ENCODE data around the gene RAB22A. TPM values are rescaled to one million over a fixed set of nuclear protein-coding genes. Genes with fewer than 3 reads are reported as not detected.
A peak's percentile ranks its signal among the peaks of the same experiment; 100 is the strongest.

The RAB22A gene
- total RNA-seq, 4 donors from 2014 or later: 26.6 to 33.6 (median 29.2) TPM

DNA sequence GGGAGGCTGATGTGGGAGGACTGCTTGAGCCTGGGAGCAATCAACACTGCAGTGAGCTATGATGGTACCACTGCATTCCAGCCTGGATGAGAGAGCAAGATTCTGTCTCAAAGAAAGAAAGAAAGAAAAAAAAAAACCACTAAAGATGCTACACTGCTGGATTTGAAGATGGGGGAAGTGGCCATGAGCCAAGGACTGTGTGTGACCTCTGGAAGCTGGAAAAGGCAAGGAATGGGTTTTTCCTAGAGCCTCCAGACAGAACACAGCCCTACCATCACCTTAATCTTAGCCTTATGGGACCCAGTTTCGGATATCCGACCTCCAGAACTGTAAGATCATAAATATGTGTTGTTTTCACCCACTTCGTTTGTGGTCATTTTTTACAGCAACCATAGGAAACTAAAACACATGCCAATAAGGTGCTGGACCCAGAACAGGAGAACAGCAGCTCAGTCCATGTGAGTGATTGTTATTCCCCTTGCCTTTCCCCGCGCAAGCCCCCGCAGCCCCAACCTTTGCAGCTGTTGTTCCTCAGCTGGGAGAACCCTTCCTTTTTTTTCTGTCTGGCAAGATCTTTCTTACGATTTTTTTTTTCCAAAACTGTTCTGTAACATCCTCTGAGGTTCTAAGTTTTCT lies 68.4 kb downstream of the RAB22A start:
- TF ChIP-seq POLR2A (IDR thresholded peaks at IDR 0.05): no peak
- TF ChIP-seq, protein P1, sequence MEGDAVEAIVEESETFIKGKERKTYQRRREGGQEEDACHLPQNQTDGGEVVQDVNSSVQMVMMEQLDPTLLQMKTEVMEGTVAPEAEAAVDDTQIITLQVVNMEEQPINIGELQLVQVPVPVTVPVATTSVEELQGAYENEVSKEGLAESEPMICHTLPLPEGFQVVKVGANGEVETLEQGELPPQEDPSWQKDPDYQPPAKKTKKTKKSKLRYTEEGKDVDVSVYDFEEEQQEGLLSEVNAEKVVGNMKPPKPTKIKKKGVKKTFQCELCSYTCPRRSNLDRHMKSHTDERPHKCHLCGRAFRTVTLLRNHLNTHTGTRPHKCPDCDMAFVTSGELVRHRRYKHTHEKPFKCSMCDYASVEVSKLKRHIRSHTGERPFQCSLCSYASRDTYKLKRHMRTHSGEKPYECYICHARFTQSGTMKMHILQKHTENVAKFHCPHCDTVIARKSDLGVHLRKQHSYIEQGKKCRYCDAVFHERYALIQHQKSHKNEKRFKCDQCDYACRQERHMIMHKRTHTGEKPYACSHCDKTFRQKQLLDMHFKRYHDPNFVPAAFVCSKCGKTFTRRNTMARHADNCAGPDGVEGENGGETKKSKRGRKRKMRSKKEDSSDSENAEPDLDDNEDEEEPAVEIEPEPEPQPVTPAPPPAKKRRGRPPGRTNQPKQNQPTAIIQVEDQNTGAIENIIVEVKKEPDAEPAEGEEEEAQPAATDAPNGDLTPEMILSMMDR (IDR thresholded peaks at IDR 0.05): no peak
- H3K27ac ChIP-seq: no peak overlapping the region
- DNase-seq: no peak
- intact Hi-C loops (cut with DNase I): no loop called here
- no peak overlapping the region for H3K4me3 ChIP-seq (replicated peaks in 1 of 3)
- 77 to 88% methylated on average over 7 of the region's 7 CpGs for WGBS, 2 donors
- H3K9me3 ChIP-seq: no peaks in the 10 kb centered on the region
- no peaks in the 10 kb centered on the region for H3K27me3 ChIP-seq
- peaks cover 10% of the 10 kb centered on the region in 2 donors for H3K4me1 ChIP-seq
- no peaks in the 10 kb centered on the region for H3K36me3 ChIP-seq

DNA sequence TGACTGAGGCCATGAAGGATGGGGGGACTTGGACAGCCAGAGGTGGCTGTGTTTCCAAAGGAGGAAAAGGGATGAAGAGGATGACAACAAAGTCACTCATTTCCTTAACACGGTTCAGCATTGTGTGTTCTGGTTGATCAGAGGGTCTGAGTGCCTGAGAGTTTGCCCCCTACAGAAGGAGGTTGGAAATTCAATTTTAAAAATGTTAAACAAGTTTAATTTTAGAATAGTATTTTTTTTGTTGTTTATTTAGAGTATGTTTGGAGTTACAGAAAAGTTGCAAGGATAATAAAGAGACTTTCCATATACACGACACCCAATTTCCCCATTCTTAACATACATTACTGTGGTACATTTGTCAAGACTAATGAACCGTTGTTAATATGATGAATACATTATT lies 69.2 kb downstream of the RAB22A start:
- H3K27ac ChIP-seq: peak overlapping the region in 2 of 3 donors; percentile 29 to 59
- no peaks in the 10 kb centered on the region for H3K36me3 ChIP-seq
- 66 to 68% methylated on average over 3 of the region's 3 CpGs for WGBS, 2 donors
- no peak for DNase-seq
- H3K27me3 ChIP-seq: no peaks in the 10 kb centered on the region
- peaks cover 10% of the 10 kb centered on the region in 2 donors for H3K4me1 ChIP-seq
- intact Hi-C loops (cut with DNase I): no loop called here
- TF ChIP-seq, protein P1 (IDR thresholded peaks at IDR 0.05): no peak
- no peak for TF ChIP-seq POLR2A (IDR thresholded peaks at IDR 0.05)
- no peaks in the 10 kb centered on the region for H3K9me3 ChIP-seq
- H3K4me3 ChIP-seq (replicated peaks in 1 of 3): no peak overlapping the region

DNA sequence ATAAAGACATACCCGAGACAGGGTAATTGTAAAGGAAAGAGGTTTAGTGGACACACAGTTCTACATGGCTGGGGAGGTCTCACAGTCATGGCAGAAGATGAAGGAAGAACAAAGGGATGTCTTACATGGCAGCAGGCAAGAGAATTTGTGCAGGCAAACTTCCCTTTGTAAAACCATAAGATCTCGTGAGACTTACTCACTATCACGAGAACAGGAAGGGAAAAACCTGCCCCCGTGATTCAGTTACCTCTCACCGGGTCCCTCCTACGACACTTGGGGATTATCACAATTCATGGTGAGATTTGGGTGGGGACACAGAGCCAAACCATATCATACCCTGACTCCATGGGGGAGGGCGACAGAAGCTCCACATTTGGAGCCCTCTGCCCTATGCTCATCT lies 72.1 kb downstream of the RAB22A start:
- H3K27ac ChIP-seq: no peak overlapping the region
- H3K9me3 ChIP-seq: no peaks in the 10 kb centered on the region
- intact Hi-C loops (cut with DNase I): loop anchor here (10.0 kb wide), 1 partner anchor 67 kb away; no protein-coding TSS in a partner anchor
- TF ChIP-seq POLR2A (IDR thresholded peaks at IDR 0.05): no peak
- TF ChIP-seq, protein P1 (IDR thresholded peaks at IDR 0.05): no peak
- no peak overlapping the region for H3K4me3 ChIP-seq (replicated peaks in 1 of 3)
- no peaks in the 10 kb centered on the region for H3K27me3 ChIP-seq
- no peaks in the 10 kb centered on the region for H3K36me3 ChIP-seq
- no peak for DNase-seq
- H3K4me1 ChIP-seq: peaks cover 10% of the 10 kb centered on the region in 2 donors
- WGBS, 2 donors: 90 to 98% methylated on average over 7 of the region's 7 CpGs

DNA sequence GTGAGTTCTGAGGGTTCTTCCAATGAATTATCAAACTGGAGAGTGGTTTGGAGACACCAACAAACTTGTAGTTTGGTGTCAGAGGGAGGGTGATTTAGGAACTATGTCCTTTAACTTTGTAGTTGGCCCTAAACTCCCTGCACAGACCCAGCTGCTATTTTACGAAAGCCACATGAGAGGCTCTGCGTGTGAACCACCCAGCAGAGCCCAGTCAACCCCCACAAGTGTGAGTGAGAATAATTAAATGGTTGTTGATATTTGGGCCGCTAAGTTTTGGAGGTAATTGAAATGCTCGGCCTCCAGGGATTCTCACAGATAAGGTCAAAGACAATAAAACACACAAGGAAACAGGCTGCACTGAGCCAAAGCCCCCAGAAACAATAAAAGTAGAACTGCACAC lies 72.6 kb downstream of the RAB22A start:
- intact Hi-C loops (cut with DNase I): loop anchor here (10.0 kb wide), 1 partner anchor 67 kb away; no protein-coding TSS in a partner anchor
- H3K9me3 ChIP-seq: no peaks in the 10 kb centered on the region
- no peaks in the 10 kb centered on the region for H3K36me3 ChIP-seq
- no peak overlapping the region for H3K4me3 ChIP-seq (replicated peaks in 1 of 3)
- TF ChIP-seq POLR2A (IDR thresholded peaks at IDR 0.05): no peak
- TF ChIP-seq, protein P1 (IDR thresholded peaks at IDR 0.05): no peak
- DNase-seq: no peak
- no peaks in the 10 kb centered on the region for H3K27me3 ChIP-seq
- no peak overlapping the region for H3K27ac ChIP-seq
- 79 to 93% methylated on average over 4 of the region's 4 CpGs for WGBS, 2 donors
- H3K4me1 ChIP-seq: peaks cover 10% of the 10 kb centered on the region in 2 donors

DNA sequence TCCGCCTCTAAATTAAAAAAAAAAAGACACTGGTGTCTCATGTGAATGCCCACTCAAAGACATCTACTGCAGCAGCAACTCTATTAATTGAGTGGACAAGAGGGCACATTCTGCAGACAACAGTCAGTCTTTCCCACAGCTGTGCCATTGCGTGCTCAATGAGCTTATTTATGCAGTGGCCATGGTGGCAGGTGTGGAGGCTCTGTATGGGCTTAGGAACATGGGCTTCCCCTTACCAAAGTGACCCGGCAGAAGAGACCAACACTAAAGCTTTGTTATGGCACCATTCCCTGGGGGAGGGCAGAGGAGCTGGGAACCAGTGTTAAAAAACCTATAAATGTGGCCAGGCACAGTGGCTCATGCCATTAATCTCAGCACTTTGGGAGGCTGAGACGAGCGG lies 75.3 kb downstream of the RAB22A start:
- Histone ChIP-seq H3K36me3 (no peaks in the 10 kb centered on the region), H3K9me3 (no peaks in the 10 kb centered on the region), H3K27ac (no peak overlapping the region), H3K27me3 (no peaks in the 10 kb centered on the region), H3K4me1 (peaks cover under 1 to 1% of the 10 kb centered on the region in 2 donors), H3K4me3 (replicated peaks in 1 of 3) (no peak overlapping the region)
- intact Hi-C loops (cut with DNase I): loop anchor here (10.0 kb wide), 1 partner anchor 70 kb away; no protein-coding TSS in a partner anchor
- WGBS, 2 donors: 98 to 99% methylated on average over 3 to 5 of the region's 5 CpGs
- TF ChIP-seq, protein P1 (IDR thresholded peaks at IDR 0.05): no peak
- no peak for TF ChIP-seq POLR2A (IDR thresholded peaks at IDR 0.05)
- no peak for DNase-seq
